Common myeloid progenitor, CD34-positive (primary cell): ENCODE measurements around the gene C2CD4B.
A peak's percentile ranks its signal among the peaks of the same experiment; 100 is the strongest.

Experiments used
- CTCF ChIA-PET: fragments of 350-600 bp; sonication (Branson Sonifier 250); formaldehyde crosslinking; loops from one replicate; lab custom pipeline; 2021; ENCODE audit warnings: antibody characterized with exemption; lab: Charles Lee
- POLR2A ChIA-PET: fragments of 350-600 bp; sonication (Branson Sonifier 250); formaldehyde crosslinking; loops from one replicate; lab custom pipeline; 2021; ENCODE audit warnings: antibody characterized with exemption; lab: Charles Lee
- DNase-seq, 3 donors: peaks; one replicate each; pipeline versions ENCODE4 v3.0.0 to v3.0.0-alpha.2; 2013
- H3K27ac ChIP-seq, 2 experiments: 1 replicate in 1 of 2; 2 replicates in 1 of 2; pipeline ENCODE4 v1.7.0; 2013; ENCODE audit warnings: inconsistent platforms in 2 of 2, low read length in 2 of 2, mild to moderate bottlenecking in 2 of 2, low read depth in 1 of 2, moderate library complexity in 1 of 2; ENCODE audit not compliant: severe bottlenecking in 2 of 2, insufficient read depth in 1 of 2, poor library complexity in 1 of 2
- H3K27me3 ChIP-seq, 5 experiments: replicated peaks in 2 of 5; 1 replicate in 3 of 5; 2 replicates in 2 of 5; pipeline versions ENCODE4 v1.6.1 to v1.7.0; 2013; ENCODE audit warnings: low read length in 4 of 5, mild to moderate bottlenecking in 2 of 5, moderate library complexity in 2 of 5, inconsistent platforms in 1 of 5; ENCODE audit not compliant: insufficient read depth in 5 of 5, control insufficient read depth in 4 of 5
- H3K36me3 ChIP-seq, 4 experiments: 1 replicate in 2 of 4; 2 replicates in 2 of 4; pipeline versions ENCODE4 v1.6.1 to v1.7.0; 2013; ENCODE audit warnings: low read length in 3 of 4, control low read depth in 1 of 4, mild to moderate bottlenecking in 1 of 4; ENCODE audit not compliant: control insufficient read depth in 4 of 4, insufficient read depth in 4 of 4
- H3K4me1 ChIP-seq, 4 experiments: 1 replicate in 3 of 4; 2 replicates in 1 of 4; pipeline versions ENCODE4 v1.6.1 to v1.7.1; 2013; ENCODE audit warnings: low read length in 3 of 4, mild to moderate bottlenecking in 3 of 4, control low read depth in 1 of 4, inconsistent platforms in 1 of 4, moderate library complexity in 1 of 4; ENCODE audit not compliant: control insufficient read depth in 4 of 4, insufficient read depth in 4 of 4; ENCODE audit errors: control extremely low read depth in 1 of 4
- H3K4me3 ChIP-seq, 7 experiments: 1 replicate in 4 of 7; 2 replicates in 3 of 7; pipeline versions ENCODE4 v1.5.1 to v1.7.0; 2013; ENCODE audit warnings: mild to moderate bottlenecking in 7 of 7, low read length in 6 of 7, moderate library complexity in 6 of 7, inconsistent platforms in 2 of 7, low read depth in 2 of 7, control low read depth in 1 of 7; ENCODE audit not compliant: insufficient read depth in 4 of 7, control insufficient read depth in 1 of 7; ENCODE audit errors: extremely low read depth in 1 of 7
- H3K9me3 ChIP-seq, 5 experiments: 1 replicate in 4 of 5; 2 replicates in 1 of 5; pipeline versions ENCODE4 v1.6.1 to v1.7.1; 2013; ENCODE audit warnings: low read length in 4 of 5, mild to moderate bottlenecking in 2 of 5, inconsistent platforms in 1 of 5, low read depth in 1 of 5, moderate library complexity in 1 of 5; ENCODE audit not compliant: control insufficient read depth in 4 of 5, insufficient read depth in 2 of 5; ENCODE audit errors: control extremely low read depth in 1 of 5
- WGBS: methylation state at CpG from one replicate; pipeline ENCODE4 v1.1.5; 2013; ENCODE audit not compliant: insufficient coverage; 5-methylcytosine and 5-hydroxymethylcytosine counted together

The C2CD4B gene

DNA sequence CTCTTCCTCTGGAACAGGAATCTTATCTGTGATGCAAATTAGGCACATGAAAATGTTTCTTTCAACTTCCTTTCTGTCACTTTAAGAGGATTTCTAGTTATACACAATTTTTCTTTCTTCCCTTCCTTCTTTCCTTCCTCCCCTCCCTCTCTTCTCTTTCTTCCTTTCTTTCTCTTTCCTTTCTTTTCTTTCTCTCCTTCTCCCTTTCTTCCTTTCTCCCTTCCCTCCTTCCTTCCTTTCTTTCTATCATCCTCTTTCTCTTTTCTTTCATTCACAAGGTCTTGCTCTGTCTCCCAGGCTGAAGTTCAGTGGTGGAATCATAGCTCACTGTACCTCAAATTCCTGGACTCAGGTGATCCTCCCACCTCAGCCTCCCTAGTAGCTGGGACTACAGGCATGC, 18.0 kb upstream of the C2CD4B start:
- no peaks in the 10 kb centered on the region for H3K36me3 ChIP-seq
- ChIA-PET POLR2A (no interaction called here), CTCF (no interaction called here)
- peaks cover 0 to 3% (median 0%) of the 10 kb centered on the region in 5 experiments for H3K9me3 ChIP-seq
- DNase-seq: no peak
- H3K4me1 ChIP-seq: no peaks in the 10 kb centered on the region
- no peak overlapping the region for H3K27ac ChIP-seq
- H3K27me3 ChIP-seq: no peaks in the 10 kb centered on the region
- no peak overlapping the region for H3K4me3 ChIP-seq

DNA sequence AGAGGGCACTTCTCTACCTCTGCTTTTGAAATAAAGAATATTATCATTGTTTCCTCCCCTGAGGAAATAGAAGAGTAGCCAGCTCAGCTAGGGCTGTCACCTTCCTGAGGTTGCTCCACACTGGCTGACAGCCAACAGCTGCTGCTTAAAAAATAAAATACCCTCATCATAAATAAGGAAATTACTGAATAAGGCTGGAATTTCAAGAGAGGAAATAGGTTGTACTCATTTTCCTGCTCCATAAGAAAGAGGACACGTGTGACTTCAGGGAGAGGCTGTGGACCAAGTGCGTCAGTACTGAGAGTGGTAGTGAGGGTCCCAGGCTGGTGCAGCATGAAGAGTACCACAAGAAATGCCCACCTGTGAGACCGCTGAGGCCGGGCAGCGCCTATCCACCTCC, 8.1 kb upstream of the C2CD4B start:
- CTCF ChIA-PET: no interaction called here
- 71% methylated on average over 1 of the region's 5 CpGs for WGBS

DNA sequence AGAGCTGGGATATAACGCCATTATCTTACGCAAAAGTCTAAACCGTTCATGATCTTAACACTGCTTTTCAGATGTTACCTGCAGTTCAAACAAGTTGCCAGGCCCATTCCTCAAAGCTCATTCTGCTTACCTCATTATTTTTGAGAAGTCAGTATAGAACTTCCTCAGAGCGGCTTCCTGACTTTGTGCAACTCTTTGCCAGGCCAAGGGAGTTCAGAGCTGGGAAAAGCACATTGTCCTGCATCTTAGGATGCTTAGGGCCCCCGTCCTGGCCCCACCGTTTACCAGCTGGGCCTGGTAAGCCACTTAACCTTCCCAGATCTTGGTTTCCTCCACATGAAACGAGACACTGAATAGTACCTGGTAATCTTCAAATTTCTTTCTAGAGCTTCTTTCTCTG, 6.8 kb upstream of the C2CD4B start:
- Histone ChIP-seq H3K4me3 (no peak overlapping the region), H3K4me1 (no peaks in the 10 kb centered on the region), H3K36me3 (no peaks in the 10 kb centered on the region), H3K9me3 (no peaks in the 10 kb centered on the region), H3K27me3 (peaks cover 0 to 14% (median 10%) of the 10 kb centered on the region in 5 experiments), H3K27ac (no peak overlapping the region)
- WGBS: 51% methylated on average over 5 of the region's 7 CpGs
- DNase-seq: no peak
- POLR2A ChIA-PET: interaction anchor here (0.6 kb wide), 1 partner anchor 1914 kb away, joined by 4 read pairs; no protein-coding TSS in a partner anchor
- CTCF ChIA-PET: interaction anchor here (0.8 kb wide), 1 partner anchor 10 kb away, joined by 4 read pairs; no protein-coding TSS in a partner anchor

More for the DNA sequence above, 8.1 kb upstream of the C2CD4B start:
- no peak overlapping the region for H3K27ac ChIP-seq
- H3K36me3 ChIP-seq: no peaks in the 10 kb centered on the region
- H3K27me3 ChIP-seq: peaks cover 0 to 6% (median 2%) of the 10 kb centered on the region in 5 experiments
- no peaks in the 10 kb centered on the region for H3K4me1 ChIP-seq
- H3K4me3 ChIP-seq: no peak overlapping the region
- no peaks in the 10 kb centered on the region for H3K9me3 ChIP-seq
- POLR2A ChIA-PET: no interaction called here
- no peak for DNase-seq

DNA sequence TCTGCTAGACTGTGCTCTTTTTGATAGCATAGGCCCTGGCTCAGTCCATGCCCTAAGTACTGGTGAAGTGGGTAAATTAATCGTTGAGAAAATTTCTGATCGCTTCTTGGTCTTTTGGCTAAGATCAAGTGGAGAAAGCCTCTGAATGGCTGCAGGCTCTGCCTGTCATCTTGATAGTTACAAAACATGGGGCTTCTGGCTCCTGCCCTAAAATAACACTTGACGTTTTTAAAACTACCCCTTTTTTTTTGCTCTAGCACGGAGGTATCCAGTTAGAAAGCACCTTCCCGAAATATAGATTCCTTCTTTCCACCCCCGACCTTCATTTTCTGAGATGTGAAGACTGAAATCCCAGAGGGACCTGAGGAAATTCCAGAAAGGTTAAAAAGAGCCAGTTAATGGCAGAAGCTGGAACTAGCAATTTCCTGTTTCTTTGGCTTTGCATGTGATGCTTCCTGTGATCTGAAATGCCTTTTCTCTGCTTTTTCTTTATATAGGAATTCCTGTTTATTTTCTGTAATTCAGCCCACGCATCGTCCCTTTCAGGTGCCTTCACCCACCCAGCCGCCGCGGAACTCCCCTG, 799 bp upstream of the C2CD4B start:
- ChIA-PET CTCF (no interaction called here), POLR2A (no interaction called here)
- DNase-seq: peak in 1 of 3 donors; percentile 4

DNA sequence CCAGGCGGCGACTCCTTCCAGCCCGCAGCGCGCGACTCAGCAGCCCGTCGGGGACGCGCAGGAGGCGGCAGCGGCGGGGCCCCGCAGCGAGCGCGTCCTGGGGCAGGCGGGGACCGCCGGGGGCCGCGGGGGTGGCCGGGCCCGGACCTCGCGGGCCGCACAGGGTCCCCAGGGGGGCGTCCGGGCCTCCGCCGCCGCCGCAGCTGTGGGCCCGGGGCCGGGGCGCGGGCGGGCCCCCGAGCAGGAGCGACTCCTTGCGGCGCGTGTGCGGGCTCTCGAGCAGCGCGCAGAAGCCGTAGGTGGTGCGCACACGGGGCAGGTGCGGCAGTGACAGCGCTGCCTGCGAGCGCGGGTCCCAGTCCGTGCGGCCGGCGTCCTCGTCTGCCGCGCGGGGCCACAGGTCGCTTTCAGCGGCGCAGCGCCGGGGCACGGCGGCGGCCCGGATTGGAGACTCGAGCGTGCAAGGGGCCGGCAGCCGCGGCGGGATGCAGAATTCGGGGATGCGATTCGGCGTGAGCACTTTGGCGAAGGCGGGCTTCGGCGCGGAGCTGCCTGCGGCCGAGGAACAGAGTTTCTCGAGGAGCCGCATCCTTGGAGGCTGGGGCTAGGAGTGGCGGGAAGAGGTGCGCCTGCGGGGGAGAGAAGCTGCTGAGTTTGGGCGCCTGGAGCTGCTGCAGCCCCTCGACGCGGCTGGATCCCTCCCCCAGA, 535 bp downstream of the C2CD4B start:
- Histone ChIP-seq H3K4me1 (peaks cover 4 to 23% (median 18%) of the 10 kb centered on the region in 4 experiments), H3K9me3 (peaks cover 0 to 3% (median 0%) of the 10 kb centered on the region in 5 experiments), H3K27me3 (peaks cover 25 to 71% (median 35%) of the 10 kb centered on the region in 5 experiments), H3K27ac (no peak overlapping the region), H3K4me3 (peak overlapping the region; percentile 20 to 64 (median 51)), H3K36me3 (no peaks in the 10 kb centered on the region)
- ChIA-PET CTCF (interaction anchor here (0.6 kb wide), 1 partner anchor 578 kb away, joined by 3 read pairs; no protein-coding TSS in a partner anchor), POLR2A (no interaction called here)
- 1% methylated on average over 94 of the region's 98 CpGs for WGBS
- DNase-seq: peak in 2 of 3 donors; percentile 20 to 41

More for the DNA sequence above, 799 bp upstream of the C2CD4B start:
- 39% methylated on average over 11 of the region's 11 CpGs for WGBS
- Histone ChIP-seq H3K27ac (no peak overlapping the region), H3K4me1 (peaks cover 4 to 23% (median 18%) of the 10 kb centered on the region in 4 experiments), H3K36me3 (no peaks in the 10 kb centered on the region), H3K27me3 (peaks cover 25 to 65% (median 35%) of the 10 kb centered on the region in 5 experiments), H3K9me3 (peaks cover 0 to under 1% (median 0%) of the 10 kb centered on the region in 5 experiments), H3K4me3 (no peak overlapping the region)

DNA sequence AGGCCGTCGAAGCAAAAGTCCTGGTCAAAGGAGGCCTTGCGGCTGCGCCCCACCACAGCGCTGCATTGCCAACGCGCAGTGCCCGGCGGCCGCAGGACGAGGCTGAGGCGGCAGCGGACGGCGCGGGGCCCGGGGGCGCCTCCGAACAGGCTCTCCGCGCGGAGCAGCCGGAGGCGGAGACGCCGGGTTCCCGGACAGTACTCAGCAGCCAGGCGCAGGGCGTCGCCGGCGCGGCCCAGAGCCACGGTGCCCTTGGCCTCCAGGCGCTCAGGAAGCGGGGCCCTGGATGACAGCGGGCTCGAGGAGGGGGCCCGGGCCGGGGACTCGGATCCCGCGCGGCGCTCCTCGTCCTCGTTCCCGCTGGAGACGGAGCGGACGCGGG, 1.1 kb downstream of the C2CD4B start:
- peaks cover 25 to 73% (median 35%) of the 10 kb centered on the region in 5 experiments for H3K27me3 ChIP-seq
- H3K4me1 ChIP-seq: peaks cover 4 to 23% (median 18%) of the 10 kb centered on the region in 4 experiments
- H3K4me3 ChIP-seq: peak overlapping the region in 5 of 7 experiments; percentile 6 to 57 (median 13)
- H3K36me3 ChIP-seq: no peaks in the 10 kb centered on the region
- WGBS: 2% methylated on average over 44 of the region's 52 CpGs
- H3K27ac ChIP-seq: no peak overlapping the region
- ChIA-PET CTCF (no interaction called here), POLR2A (no interaction called here)
- peaks cover 0 to 4% (median 0%) of the 10 kb centered on the region in 5 experiments for H3K9me3 ChIP-seq
- peak in 1 of 3 donors; percentile 34 for DNase-seq
